Ramos (cell line): Measurements from ENCODE around the gene KCNJ9.

Source experiments
- in situ Hi-C: fragments of 300-500 bp; cut with MboI; formaldehyde crosslinking; loops from one replicate; pipeline ENCODE4 v1.14.3; 2022; ENCODE audit warnings: low sequenced_read_pairs; ENCODE audit not compliant: unreplicated experiment

Gene KCNJ9

GRCh38 chr1:160134791-160135572, 53.6 kb downstream of the KCNJ9 start:
- in situ Hi-C loops = no loop called here

DNA sequence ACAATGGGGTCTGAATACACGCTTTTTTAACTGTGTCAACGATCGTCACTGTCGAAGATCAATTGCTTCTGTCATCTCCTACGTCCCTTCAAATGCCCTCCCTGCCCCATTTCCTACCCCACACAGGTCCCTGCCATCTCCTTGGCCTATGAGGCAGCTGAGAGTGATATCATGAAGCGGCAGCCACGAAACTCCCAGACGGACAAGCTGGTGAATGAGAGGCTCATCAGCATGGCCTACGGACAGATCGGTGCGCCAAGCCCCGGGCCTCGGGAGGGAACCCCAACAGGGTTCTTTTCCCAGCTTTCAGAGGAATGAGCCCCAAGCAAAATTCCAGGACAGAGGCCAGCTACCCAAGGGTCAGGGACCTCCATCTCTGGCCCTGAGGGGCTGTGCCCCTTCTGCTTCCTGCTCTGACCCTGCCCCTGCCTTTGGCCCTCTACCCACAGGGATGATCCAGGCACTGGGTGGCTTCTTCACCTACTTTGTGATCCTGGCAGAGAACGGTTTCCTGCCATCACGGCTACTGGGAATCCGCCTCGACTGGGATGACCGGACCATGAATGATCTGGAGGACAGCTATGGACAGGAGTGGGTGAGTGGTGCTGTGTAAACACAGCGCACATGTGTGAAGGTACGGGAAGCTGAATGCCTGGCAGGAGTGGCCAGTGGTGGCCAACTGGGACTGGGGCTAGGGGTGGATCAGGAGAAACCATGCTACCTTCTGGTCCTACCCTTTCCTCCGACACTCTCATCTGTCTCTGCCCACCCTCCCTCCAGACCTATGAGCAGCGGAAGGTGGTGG, 55.0 kb downstream of the KCNJ9 start:
- in situ Hi-C loops = no loop called here

GRCh38 chr1:160136926-160137200, 55.5 kb downstream of the KCNJ9 start:
- in situ Hi-C loops = no loop called here

- in situ Hi-C loops = no loop called here
Observed at GRCh38 chr1:160137216-160137862, 56.0 kb downstream of the KCNJ9 start.

DNA sequence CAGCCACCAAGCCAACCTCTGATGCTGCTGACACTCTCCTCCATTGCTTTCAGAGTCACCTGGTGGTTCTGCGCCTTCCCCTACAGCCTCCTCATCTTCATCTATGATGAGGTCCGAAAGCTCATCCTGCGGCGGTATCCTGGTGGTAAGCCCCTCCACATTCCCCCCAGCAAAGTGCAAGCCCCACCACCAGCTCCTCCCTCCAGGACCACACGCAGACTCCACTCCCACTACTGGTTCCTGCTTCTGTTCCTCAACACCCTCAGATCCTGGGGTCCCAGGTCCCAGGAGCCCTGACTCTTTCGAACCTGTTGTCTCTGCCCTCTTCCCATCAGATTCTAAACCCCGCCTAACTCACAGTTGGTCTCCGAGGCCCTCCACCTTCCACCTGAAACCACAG, 58.5 kb downstream of the KCNJ9 start:
- in situ Hi-C loops = no loop called here
